Mucosa of descending colon (tissue), 3 donors: Measurements from ENCODE around the gene DCLK3. TPM values are rescaled to one million over a fixed set of nuclear protein-coding genes. Genes with fewer than 3 reads are reported as not detected.

Experiments used
- ATAC-seq: fragments of 200-7000 bp; cut with Tn5 transposase; one replicate; pipeline ENCODE4 v1.9.1; 2020; ENCODE audit warnings: mild to moderate bottlenecking, moderate library complexity
- DNase-seq, 3 donors: peaks; one replicate each; pipeline ENCODE4 v3.0.0-alpha.2; 2020
- H3K36me3 ChIP-seq: fragments of 200-600 bp; one replicate; pipeline ENCODE4 v1.8.0; 2021; ENCODE audit warnings: low read depth, mild to moderate bottlenecking
- H3K4me1 ChIP-seq: fragments of 200-600 bp; one replicate; pipeline ENCODE4 v1.8.0; 2021; ENCODE audit warnings: low read depth, mild to moderate bottlenecking
- H3K4me3 ChIP-seq: fragments of 200-600 bp; one replicate; pipeline ENCODE4 v1.8.0; 2021; ENCODE audit warnings: mild to moderate bottlenecking
- H3K9me3 ChIP-seq: fragments of 200-600 bp; one replicate; pipeline ENCODE4 v1.8.0; 2021; ENCODE audit warnings: mild to moderate bottlenecking
- CTCF ChIP-seq: fragments of 200-600 bp; IDR thresholded peaks from one replicate; pipeline ENCODE4 v1.8.0; 2022; ENCODE audit warnings: antibody characterized with exemption, mild to moderate bottlenecking
- intact Hi-C, 2 donors: fragments of 100-400 bp; cut with DNase I in 1 of 2; cut with micrococcal nuclease in 1 of 2; formaldehyde crosslinking; loops; one replicate each; pipeline versions ENCODE4 v1.11.0 to v1.11.1; 2022; cut with DNase I, micrococcal nuclease
- total RNA-seq, 3 donors: library from RNA; stranded (reverse); fragmentation: NEBNext Ultra II Directional in 2 of 3; extraction: Animal tissue kit (Norgen Biotek cat#: 25700) in 2 of 3; gene quantifications; one replicate each; pipeline versions ENCODE4 v1.2.1 to v1.2.4, GENCODE V29; 2021 to 2023
- donor health status: DM: no; HTN: no; CAD: no; lungs with moderate emphysema.
- donor health status: DM: no; HTN: no; CAD: no.
- donor health status: DM: no; HTN: yes; CAD: no.

Gene DCLK3
- total RNA-seq, 3 donors from 2014 or later = 0.06 to 0.19 TPM; not detected in 1

- intact Hi-C loops = no loop called here
- Histone ChIP-seq H3K4me3 (no peak overlapping the region), H3K9me3 (no peaks in the 10 kb centered on the region), H3K4me1 (no peaks in the 10 kb centered on the region), H3K36me3 (no peaks in the 10 kb centered on the region)
- TF ChIP-seq CTCF = no peak
- no peak for DNase-seq
- ATAC-seq = no peak
Observed at GRCh38 chr3:36762918-36763849, 1.2 kb downstream of the DCLK3 start.

- intact Hi-C loops = no loop called here
- DNase-seq (no peak), ATAC-seq (no peak)
- Histone ChIP-seq H3K4me3 (no peak overlapping the region), H3K4me1 (no peaks in the 10 kb centered on the region), H3K9me3 (no peaks in the 10 kb centered on the region), H3K36me3 (no peaks in the 10 kb centered on the region)
- no peak for TF ChIP-seq CTCF
Observed at GRCh38 chr3:36761779-36762178, 2.6 kb downstream of the DCLK3 start.

GRCh38 chr3:36756269-36756668, 8.1 kb downstream of the DCLK3 start:
- Histone ChIP-seq H3K4me3 (no peak overlapping the region), H3K4me1 (no peaks in the 10 kb centered on the region), H3K36me3 (no peaks in the 10 kb centered on the region), H3K9me3 (no peaks in the 10 kb centered on the region)
- ATAC-seq = no peak
- no peak for TF ChIP-seq CTCF
- no peak for DNase-seq
- intact Hi-C loops = no loop called here

- Histone ChIP-seq H3K36me3 (no peaks in the 10 kb centered on the region), H3K4me1 (no peaks in the 10 kb centered on the region), H3K9me3 (no peaks in the 10 kb centered on the region), H3K4me3 (no peak overlapping the region)
- ATAC-seq (no peak), DNase-seq (no peak)
- intact Hi-C loops = no loop called here
- TF ChIP-seq CTCF = no peak
Observed at GRCh38 chr3:36751326-36751725, 13.0 kb downstream of the DCLK3 start.

- DNase-seq = no peak
- no peak overlapping the region for H3K4me3 ChIP-seq
- no peaks in the 10 kb centered on the region for H3K9me3 ChIP-seq
- intact Hi-C loops = no loop called here
- no peak for TF ChIP-seq CTCF
- H3K4me1 ChIP-seq = no peaks in the 10 kb centered on the region
- H3K36me3 ChIP-seq = no peaks in the 10 kb centered on the region
- no peak for ATAC-seq
Observed at GRCh38 chr3:36750737-36751136, 13.6 kb downstream of the DCLK3 start.
